ENCODE data around the gene CAMTA1.
A peak's percentile ranks its signal among the peaks of the same experiment; 100 is the strongest.

The CAMTA1 gene

GRCh38 chr1:7557301-7557891, 772.1 kb downstream of the CAMTA1 start:
- ATAC-seq (no peak), DNase-seq (no peak)

GRCh38 chr1:7558041-7558461, 772.8 kb downstream of the CAMTA1 start:
- no peak for DNase-seq
- no peak for ATAC-seq

DNA sequence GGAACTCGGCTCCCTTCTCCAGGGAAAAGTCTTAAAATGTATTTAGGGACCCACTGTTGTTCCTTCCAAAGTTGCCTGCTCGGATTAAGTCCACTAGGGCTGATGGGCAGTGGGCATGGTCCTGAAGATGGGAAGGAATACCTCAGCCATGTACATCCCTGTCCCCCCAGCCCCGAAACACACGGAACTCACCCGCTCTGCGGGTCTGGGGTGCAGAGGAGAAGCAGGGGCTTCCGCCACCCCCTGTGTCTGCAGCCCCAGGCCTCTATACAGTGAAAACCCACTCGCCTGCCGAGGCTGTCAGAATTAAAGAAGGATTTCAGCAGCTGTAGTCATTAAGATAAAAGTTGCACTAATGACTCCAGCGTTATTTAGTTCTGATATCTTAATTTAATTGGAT, 773.2 kb downstream of the CAMTA1 start:
- no peak for ATAC-seq
- DNase-seq, result no peak

GRCh38 chr1:7558921-7559869, 773.9 kb downstream of the CAMTA1 start:
- no peak for ATAC-seq
- DNase-seq, result no peak

- ATAC-seq, result no peak
- DNase-seq, result no peak
Measured at GRCh38 chr1:7560128-7560527, 774.9 kb downstream of the CAMTA1 start.

DNA sequence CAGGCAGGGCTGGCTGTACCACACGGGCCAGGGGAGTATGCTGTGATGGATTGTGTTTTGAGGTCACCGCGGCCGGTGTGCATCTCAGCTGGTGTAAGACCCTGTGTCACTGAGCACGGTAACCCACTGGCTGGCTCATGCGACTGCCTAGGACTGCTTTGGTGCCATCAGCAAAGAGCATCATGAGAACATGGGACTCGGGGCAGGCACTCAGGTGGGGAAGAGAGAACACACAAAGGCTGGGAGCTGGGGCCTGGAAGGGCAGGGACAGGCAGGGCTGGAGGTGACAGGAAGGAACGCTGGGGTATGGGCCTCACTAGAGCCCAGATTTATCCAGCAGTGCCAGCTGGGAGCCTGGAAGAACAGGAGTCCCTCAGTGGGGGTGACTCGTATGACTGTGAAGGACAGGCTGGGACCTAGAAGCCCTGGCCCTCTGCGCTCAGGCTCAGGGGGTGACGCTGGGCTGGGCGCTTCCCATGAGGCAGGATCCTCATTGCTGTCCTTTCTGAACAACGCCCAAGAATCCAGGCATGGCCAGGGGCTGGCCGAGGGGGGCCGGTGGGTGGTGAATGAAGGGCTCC, 775.4 kb downstream of the CAMTA1 start:
- ATAC-seq (no peak), DNase-seq (no peak)

GRCh38 chr1:7561331-7561921, 776.2 kb downstream of the CAMTA1 start:
- ATAC-seq, result peak; percentile 36
- peak; percentile 18 for DNase-seq

- DNase-seq, result no peak
- ATAC-seq, result no peak
Measured at GRCh38 chr1:7561936-7562728, 776.9 kb downstream of the CAMTA1 start.

DNA sequence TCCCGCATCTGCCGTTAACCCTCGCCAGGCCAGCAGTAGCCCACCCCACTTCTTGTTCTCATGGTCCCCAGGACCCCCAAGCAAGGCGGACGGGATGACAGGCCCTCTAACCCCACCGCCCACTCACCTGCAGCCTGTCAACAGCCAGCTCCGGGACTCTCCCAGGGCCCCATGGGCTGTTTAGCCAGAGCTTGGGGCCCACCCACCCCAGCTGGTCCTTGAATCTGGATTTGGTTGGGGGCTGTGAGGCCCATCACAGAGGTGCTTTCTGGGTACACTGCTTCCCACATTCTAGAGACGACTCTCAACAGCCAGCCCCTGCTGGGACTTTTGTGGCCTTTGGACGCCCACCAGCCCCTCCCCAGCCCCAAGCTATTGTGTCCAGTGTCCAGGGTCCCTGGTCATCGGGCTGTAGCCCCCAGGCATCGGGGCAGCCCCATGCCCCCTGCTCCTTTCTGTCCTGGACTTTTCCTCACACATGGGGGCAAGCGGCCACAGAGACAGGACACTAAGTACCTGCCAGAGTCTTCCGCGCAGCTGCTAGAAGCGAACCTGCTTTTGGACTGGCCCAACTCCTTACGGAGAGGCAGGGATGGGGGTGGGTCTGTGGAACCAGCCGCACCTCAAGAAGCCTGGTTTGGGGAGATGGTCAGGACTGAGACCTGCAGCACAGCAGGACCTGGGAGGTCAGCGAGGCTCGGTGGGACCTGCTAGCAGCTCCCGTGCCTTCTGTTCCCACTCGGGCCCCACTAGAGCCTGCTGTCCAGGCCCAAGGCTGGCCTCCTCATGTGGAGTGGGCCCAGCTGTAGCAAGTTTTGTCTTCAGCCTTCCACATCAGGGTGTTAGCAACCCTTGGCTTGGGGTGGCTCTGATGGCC, 777.7 kb downstream of the CAMTA1 start:
- ATAC-seq, result no peak
- DNase-seq, result no peak

DNA sequence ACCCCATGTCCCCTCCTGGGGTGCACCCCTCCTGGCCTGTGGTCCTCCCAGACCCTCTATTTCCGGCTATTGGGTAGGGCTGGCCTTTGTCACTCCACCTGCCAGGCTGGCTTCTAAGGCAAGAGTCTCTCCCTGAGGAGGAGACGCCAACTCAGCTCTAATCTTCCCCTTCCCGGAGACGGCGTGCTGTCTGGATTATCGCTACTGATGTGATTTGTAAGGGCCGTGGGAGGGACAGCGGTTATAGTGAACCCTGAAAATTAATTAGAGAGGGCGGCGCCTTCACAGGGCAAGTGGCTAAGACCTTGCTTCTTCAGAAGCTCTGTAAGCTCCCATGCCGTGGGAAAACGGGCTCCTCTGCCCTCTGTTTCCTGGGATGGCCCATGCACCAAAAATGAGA, 778.9 kb downstream of the CAMTA1 start:
- DNase-seq (no peak), ATAC-seq (no peak)

DNA sequence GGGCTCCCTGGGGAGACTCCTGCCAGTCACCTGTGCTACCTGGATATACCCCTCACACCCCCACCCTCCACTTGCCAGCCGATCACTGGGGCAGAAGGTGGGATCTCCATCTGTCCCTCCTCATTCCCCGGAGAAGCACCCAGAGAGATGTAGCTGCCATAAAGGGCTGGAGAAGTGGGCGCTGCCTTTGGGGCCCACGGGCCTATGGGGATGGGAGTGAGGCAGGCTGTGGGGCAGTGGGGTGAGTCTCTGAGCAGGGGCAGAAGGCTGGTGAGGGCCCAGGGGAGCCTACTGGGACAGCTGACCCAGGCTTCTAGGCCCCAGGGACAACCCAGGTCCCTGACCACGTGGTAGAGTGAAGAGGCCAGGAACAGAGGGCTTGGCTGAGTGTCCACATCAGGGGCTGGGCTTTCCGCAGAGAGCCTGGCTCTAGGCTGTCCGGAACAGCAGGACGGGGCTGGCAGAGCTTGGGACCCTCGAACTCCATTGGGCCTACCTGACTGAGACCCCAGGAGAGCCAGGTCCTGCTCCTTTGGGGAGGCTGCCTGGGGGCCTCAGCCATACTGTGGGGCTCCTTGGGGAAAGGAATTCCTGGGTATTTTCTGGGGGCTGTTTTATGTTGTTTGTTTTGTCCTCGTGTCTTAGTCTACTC, 780.0 kb downstream of the CAMTA1 start:
- no peak for ATAC-seq
- no peak for DNase-seq

GRCh38 chr1:7566417-7567375, 781.4 kb downstream of the CAMTA1 start:
- ATAC-seq (no peak), DNase-seq (no peak)

- DNase-seq (no peak), ATAC-seq (no peak)
Measured at GRCh38 chr1:7567376-7567775, 782.1 kb downstream of the CAMTA1 start.

DNA sequence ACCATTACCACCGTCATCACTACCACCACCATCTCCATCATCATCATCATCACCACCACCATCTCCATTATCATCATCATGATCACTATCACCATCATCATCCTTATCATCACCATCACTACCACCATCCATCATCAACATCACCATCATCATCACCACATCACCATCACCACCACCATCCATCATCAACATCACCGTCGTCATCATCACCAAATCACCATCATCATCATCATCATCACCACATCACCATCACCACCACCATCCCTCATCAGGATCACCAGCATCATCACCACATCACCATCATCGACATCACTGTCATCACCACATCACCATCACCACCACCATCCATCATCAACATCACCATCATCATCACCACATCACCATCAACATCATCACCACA, 782.8 kb downstream of the CAMTA1 start:
- ATAC-seq (no peak), DNase-seq (no peak)

GRCh38 chr1:7568901-7569524, 783.8 kb downstream of the CAMTA1 start:
- DNase-seq (no peak), ATAC-seq (no peak)

GRCh38 chr1:7570311-7570710, 785.1 kb downstream of the CAMTA1 start:
- ATAC-seq (no peak), DNase-seq (no peak)

- ATAC-seq, result no peak
Measured at GRCh38 chr1:7572654-7573152, 787.4 kb downstream of the CAMTA1 start.

GRCh38 chr1:7573481-7573880, 788.2 kb downstream of the CAMTA1 start:
- no peak for DNase-seq
- ATAC-seq, result no peak

More at GRCh38 chr1:7572654-7573152, 787.4 kb downstream of the CAMTA1 start:
- no peak for DNase-seq
